Testis (tissue), 2 donors: ENCODE measurements around the gene MYCN.

Source experiments
- CTCF ChIP-seq, 3 experiments: fragments of 450-650 bp in 2 of 3; fragments of 200-600 bp in 1 of 3; sonication (generic) in 1 of 3; IDR thresholded peaks; one replicate each; pipeline ENCODE4 v1.5.1; 2016 to 2019; ENCODE audit warnings: antibody characterized with exemption in 3 of 3, mild to moderate bottlenecking in 2 of 3, moderate library complexity in 1 of 3
- POLR2A ChIP-seq: fragments of 450-650 bp; IDR thresholded peaks from one replicate; pipeline ENCODE4 v1.6.1; 2017; ENCODE audit warnings: antibody characterized with exemption, mild to moderate bottlenecking, moderate library complexity

GRCh38 chr2:15913146-15913545, 27.2 kb upstream of the MYCN start:
- no peak for TF ChIP-seq POLR2A
- TF ChIP-seq CTCF (IDR thresholded peaks at IDR 0.05), result no peak
